SU-DHL-6 (cell line): Measurements from ENCODE around the gene MAML3.

ENCODE experiments used
- CTCF ChIP-seq: fragments of 200-600 bp; sonication (generic); IDR thresholded peaks from one replicate; pipeline ENCODE4 v1.5.1; 2017; ENCODE audit warnings: antibody characterized with exemption, mild to moderate bottlenecking, low read length, moderate library complexity; ENCODE audit not compliant: insufficient read depth, poor library complexity, severe bottlenecking
- EZH2phosphoT487 ChIP-seq: fragments of 200-600 bp; sonication (generic), shearing (Covaris generic); conservative IDR thresholded peaks from 2 replicates; pipeline ENCODE4 v1.6.1; 2018; ENCODE audit warnings: mild to moderate bottlenecking, antibody characterized with exemption, low read length, moderate library complexity, mixed read lengths

GRCh38 chr4:140137671-140138070 is 16.3 kb downstream of the MAML3 start:
- TF ChIP-seq CTCF (no peak), EZH2phosphoT487 (no peak)
